Liver (tissue), 3 donors: Measurements from ENCODE around the gene CDH26.

Experiments used
- CTCF ChIP-seq: fragments of 150-350 bp; IDR thresholded peaks from 2 replicates; pipeline ENCODE4 v1.5.1; 2017; ENCODE audit warnings: improper control_type of control experiment, low read depth, low read length; ENCODE audit not compliant: missing input control
- RAD21 ChIP-seq, 2 donors: IDR thresholded peaks; 2 replicates each; pipeline ENCODE4 v1.6.1; 2016; ENCODE audit warnings: antibody characterized with exemption in 2 of 2, mild to moderate bottlenecking in 2 of 2
- donor health status: healthy.
- donor health status: healthy.

- TF ChIP-seq CTCF (no peak), RAD21 (IDR thresholded peaks at IDR 0.05) (no peak)
Measured at GRCh38 chr20:59925359-59925758, 32.9 kb upstream of the CDH26 start.
